Esophagus muscularis mucosa (tissue), 4 donors: ENCODE results near the gene APLF. TPM values are rescaled to one million over a fixed set of nuclear protein-coding genes. Genes with fewer than 3 reads are reported as not detected.

Experiments used
- DNase-seq: peaks from one replicate; pipeline ENCODE4 v3.0.0-alpha.2; 2017; ENCODE audit errors: extremely low spot score
- H3K27ac ChIP-seq, 4 donors: fragments of 200-600 bp; sonication (generic); replicated peaks in 1 of 4; 1 replicate in 3 of 4; 2 replicates in 1 of 4; pipeline ENCODE4 v1.5.1; 2016 to 2019; ENCODE audit warnings: mild to moderate bottlenecking in 1 of 4
- H3K27me3 ChIP-seq, 4 donors: fragments of 200-600 bp; sonication (generic); one replicate each; pipeline versions ENCODE4 v1.5.1 to v1.6.0; 2016 to 2019
- H3K36me3 ChIP-seq, 4 donors: fragments of 200-600 bp; sonication (generic); one replicate each; pipeline ENCODE4 v1.5.1; 2016 to 2019
- H3K4me1 ChIP-seq, 4 donors: fragments of 200-600 bp; sonication (generic); one replicate each; pipeline ENCODE4 v1.5.1; 2016 to 2019
- H3K4me3 ChIP-seq, 4 donors: fragments of 200-600 bp; sonication (generic); 1 replicate in 2 of 4; 2 replicates in 2 of 4; pipeline ENCODE4 v1.5.1; 2016 to 2019; ENCODE audit warnings: mild to moderate bottlenecking in 4 of 4, moderate library complexity in 1 of 4
- H3K9me3 ChIP-seq, 4 donors: fragments of 200-600 bp; sonication (generic); 1 replicate in 3 of 4; 2 replicates in 1 of 4; pipeline ENCODE4 v1.5.1; 2016 to 2019
- EP300 ChIP-seq: sonication (generic); formaldehyde crosslinking; IDR thresholded peaks from one replicate; pipeline ENCODE4 v1.6.1; 2017; ENCODE audit warnings: antibody characterized with exemption
- POLR2A ChIP-seq: fragments of 450-650 bp; IDR thresholded peaks from one replicate; pipeline ENCODE4 v1.6.1; 2017; ENCODE audit warnings: antibody characterized with exemption, moderate library complexity, mild to moderate bottlenecking, low read depth
- POLR2AphosphoS5 ChIP-seq, 2 donors: sonication (generic); formaldehyde crosslinking; IDR thresholded peaks; one replicate each; pipeline ENCODE4 v1.6.1; 2017; ENCODE audit warnings: antibody characterized with exemption in 2 of 2
- WGBS: methylation state at CpG from one replicate; pipeline ENCODE4 v1.1.5; 2018; 5-methylcytosine and 5-hydroxymethylcytosine counted together
- intact Hi-C: fragments of 100-400 bp; cut with DNase I; formaldehyde crosslinking; loops from one replicate; pipeline ENCODE4 v1.15.1; 2023
- total RNA-seq, 4 donors: library from RNA; depleted of rRNA; stranded (reverse); fragments of >200 nt; gene quantifications; one replicate each; pipeline versions ENCODE4 v1.1.0 to v1.2.1, GENCODE V29; 2016
- TF ChIP-seq, protein P1 (sequence below), 3 experiments: fragments of 200-600 bp in 2 of 3; fragments of 450-650 bp in 1 of 3; sonication (generic) in 2 of 3; IDR thresholded peaks; one replicate each; pipeline ENCODE4 v1.5.1; 2017 to 2019; ENCODE audit warnings: antibody characterized with exemption in 3 of 3, mild to moderate bottlenecking in 2 of 3, moderate library complexity in 1 of 3

Gene APLF
- total RNA-seq, 4 donors from 2014 or later, result 7.6 to 12.1 (median 10.9) TPM

DNA sequence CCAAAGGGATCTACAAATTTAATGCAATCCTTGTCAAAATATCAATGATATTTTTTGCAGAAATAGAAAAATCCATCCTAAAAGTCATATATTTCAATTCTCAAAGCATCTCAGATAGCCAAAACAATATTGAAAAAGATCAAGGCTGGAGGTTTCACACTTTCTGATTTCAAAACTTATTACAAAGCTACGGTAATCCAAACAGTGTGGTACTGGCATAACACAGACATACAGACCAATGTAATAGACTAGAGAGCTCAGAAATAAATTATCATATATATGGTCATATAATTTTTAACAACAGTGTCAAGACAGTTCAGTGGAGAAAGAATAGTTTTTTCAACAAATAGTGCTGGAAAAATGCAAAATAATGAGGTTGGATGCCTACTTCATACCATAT, 135.7 kb downstream of the APLF start:
- intact Hi-C loops, result no loop called here
- TF ChIP-seq POLR2A, result no peak
- TF ChIP-seq, protein P1, sequence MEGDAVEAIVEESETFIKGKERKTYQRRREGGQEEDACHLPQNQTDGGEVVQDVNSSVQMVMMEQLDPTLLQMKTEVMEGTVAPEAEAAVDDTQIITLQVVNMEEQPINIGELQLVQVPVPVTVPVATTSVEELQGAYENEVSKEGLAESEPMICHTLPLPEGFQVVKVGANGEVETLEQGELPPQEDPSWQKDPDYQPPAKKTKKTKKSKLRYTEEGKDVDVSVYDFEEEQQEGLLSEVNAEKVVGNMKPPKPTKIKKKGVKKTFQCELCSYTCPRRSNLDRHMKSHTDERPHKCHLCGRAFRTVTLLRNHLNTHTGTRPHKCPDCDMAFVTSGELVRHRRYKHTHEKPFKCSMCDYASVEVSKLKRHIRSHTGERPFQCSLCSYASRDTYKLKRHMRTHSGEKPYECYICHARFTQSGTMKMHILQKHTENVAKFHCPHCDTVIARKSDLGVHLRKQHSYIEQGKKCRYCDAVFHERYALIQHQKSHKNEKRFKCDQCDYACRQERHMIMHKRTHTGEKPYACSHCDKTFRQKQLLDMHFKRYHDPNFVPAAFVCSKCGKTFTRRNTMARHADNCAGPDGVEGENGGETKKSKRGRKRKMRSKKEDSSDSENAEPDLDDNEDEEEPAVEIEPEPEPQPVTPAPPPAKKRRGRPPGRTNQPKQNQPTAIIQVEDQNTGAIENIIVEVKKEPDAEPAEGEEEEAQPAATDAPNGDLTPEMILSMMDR (IDR thresholded peaks at IDR 0.05), result no peak
- no peak for TF ChIP-seq EP300
- no peak for TF ChIP-seq POLR2AphosphoS5 (IDR thresholded peaks at IDR 0.05)
- no peak for DNase-seq
- Histone ChIP-seq H3K4me3 (no peak overlapping the region), H3K27ac (no peak overlapping the region), H3K27me3 (no peaks in the 10 kb centered on the region), H3K4me1 (no peaks in the 10 kb centered on the region), H3K9me3 (peaks cover 0 to 36% (median 16%) of the 10 kb centered on the region in 4 donors), H3K36me3 (no peaks in the 10 kb centered on the region)
- WGBS, result 97% methylated on average over 1 of the region's 1 CpG

DNA sequence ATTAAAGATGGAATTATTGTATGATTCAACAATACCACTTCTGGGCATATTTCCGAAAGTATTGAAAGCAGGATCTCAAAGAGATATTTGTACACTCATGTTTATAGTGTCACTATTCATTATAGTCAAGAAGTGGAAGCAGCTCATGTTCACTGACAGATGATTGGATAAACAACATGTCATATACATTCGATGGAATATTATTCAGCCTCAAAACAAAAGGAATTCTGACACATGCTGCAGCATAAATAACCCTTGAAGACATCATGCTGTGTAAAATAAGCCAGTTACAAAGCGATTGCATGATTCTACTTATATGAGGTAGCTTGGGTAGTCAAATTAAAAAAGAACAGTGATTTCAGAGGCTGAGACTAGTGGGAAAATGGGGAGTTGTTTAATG, 136.7 kb downstream of the APLF start:
- DNase-seq, result no peak
- intact Hi-C loops, result no loop called here
- Histone ChIP-seq H3K27me3 (no peaks in the 10 kb centered on the region), H3K4me1 (no peaks in the 10 kb centered on the region), H3K9me3 (peaks cover 0 to 36% (median 16%) of the 10 kb centered on the region in 4 donors), H3K27ac (no peak overlapping the region), H3K36me3 (no peaks in the 10 kb centered on the region), H3K4me3 (no peak overlapping the region)
- WGBS, result 75% methylated on average over 3 of the region's 3 CpGs
- no peak for TF ChIP-seq EP300
- no peak for TF ChIP-seq POLR2AphosphoS5 (IDR thresholded peaks at IDR 0.05)
- TF ChIP-seq POLR2A, result no peak

DNA sequence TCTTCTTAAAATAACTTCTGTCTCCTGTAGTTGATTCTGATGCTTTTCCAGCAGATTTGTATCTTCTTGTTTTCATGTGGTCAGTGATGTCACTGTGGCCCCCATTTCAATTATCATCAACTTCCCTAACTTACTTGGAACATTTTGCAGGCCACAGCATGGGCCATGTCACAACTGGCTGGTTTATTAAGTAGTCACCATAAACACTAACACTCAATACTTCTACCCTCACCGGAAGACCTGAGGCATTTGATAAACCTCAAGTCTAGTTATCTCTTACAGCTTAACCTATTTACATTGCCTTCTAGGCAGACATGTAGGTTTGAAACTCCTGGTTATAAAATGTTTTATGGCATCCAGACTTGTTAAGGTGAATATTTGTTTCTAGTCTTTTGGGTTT, 138.6 kb downstream of the APLF start:
- no peak for TF ChIP-seq POLR2AphosphoS5 (IDR thresholded peaks at IDR 0.05)
- TF ChIP-seq EP300, result no peak
- TF ChIP-seq POLR2A, result no peak
- TF ChIP-seq, protein P1 (IDR thresholded peaks at IDR 0.05), result no peak
- H3K36me3 ChIP-seq, result no peaks in the 10 kb centered on the region
- WGBS, result 94% methylated on average over 1 of the region's 1 CpG
- H3K4me3 ChIP-seq, result no peak overlapping the region
- intact Hi-C loops, result no loop called here
- peaks cover 0 to 42% (median 16%) of the 10 kb centered on the region in 4 donors for H3K9me3 ChIP-seq
- H3K27ac ChIP-seq, result no peak overlapping the region
- H3K27me3 ChIP-seq, result no peaks in the 10 kb centered on the region
- no peaks in the 10 kb centered on the region for H3K4me1 ChIP-seq
- no peak for DNase-seq

DNA sequence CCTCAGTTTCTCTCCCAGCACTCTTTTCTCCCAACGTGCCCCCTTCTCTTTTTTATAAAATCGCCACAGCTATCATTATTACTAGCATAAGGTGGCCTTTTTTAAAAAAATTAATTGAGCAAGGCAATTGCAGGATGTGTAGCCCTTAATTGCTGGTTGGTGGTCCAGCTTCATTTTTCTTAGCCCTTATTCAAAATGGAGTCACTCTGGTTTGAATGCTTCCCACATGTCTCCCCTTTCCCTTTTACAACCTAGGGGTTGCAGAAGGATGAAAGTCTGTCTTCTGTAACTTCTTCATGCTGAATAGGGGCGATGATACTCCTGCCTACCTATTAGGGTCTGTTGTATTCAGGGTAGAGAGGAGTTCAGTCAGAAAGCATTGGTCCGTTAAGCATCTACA, 139.4 kb downstream of the APLF start:
- H3K4me1 ChIP-seq, result no peaks in the 10 kb centered on the region
- no peaks in the 10 kb centered on the region for H3K27me3 ChIP-seq
- DNase-seq, result no peak
- H3K36me3 ChIP-seq, result no peaks in the 10 kb centered on the region
- TF ChIP-seq, protein P1 (IDR thresholded peaks at IDR 0.05), result no peak
- no peak for TF ChIP-seq POLR2A
- TF ChIP-seq POLR2AphosphoS5 (IDR thresholded peaks at IDR 0.05), result no peak
- TF ChIP-seq EP300, result no peak
- no peak overlapping the region for H3K4me3 ChIP-seq
- 92% methylated on average over 4 of the region's 4 CpGs for WGBS
- intact Hi-C loops, result no loop called here
- H3K27ac ChIP-seq, result no peak overlapping the region
- H3K9me3 ChIP-seq, result peaks cover 0 to 34% (median 13%) of the 10 kb centered on the region in 4 donors

DNA sequence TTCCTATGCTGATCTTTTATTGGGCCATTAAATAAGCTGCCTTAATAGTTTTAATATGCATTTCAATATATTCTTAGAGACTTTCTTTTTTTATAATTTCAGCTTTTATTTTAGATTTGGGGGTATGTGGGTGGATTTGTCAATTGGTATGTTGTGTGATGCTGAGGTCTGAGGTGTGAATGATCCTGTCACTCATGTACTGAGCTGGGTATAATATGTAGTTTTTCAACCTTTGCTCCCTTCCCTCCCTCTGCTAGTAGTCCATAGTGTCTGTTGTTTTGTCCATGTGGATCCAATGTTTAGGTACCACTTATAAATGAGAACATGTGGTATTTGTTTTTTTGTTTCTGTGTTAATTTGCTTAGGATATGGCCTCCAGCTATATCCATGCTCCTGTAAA, 140.5 kb downstream of the APLF start:
- DNase-seq, result no peak
- peaks cover 0 to 23% (median 11%) of the 10 kb centered on the region in 4 donors for H3K9me3 ChIP-seq
- no peaks in the 10 kb centered on the region for H3K4me1 ChIP-seq
- intact Hi-C loops, result no loop called here
- no peak overlapping the region for H3K4me3 ChIP-seq
- no peak for TF ChIP-seq POLR2AphosphoS5 (IDR thresholded peaks at IDR 0.05)
- H3K27ac ChIP-seq, result no peak overlapping the region
- no peaks in the 10 kb centered on the region for H3K27me3 ChIP-seq
- no peaks in the 10 kb centered on the region for H3K36me3 ChIP-seq
